K562 (cell line): ENCODE measurements around the gene ZFP37. TPM values are rescaled to one million over a fixed set of nuclear protein-coding genes. Genes with fewer than 3 reads are reported as not detected.
"Not testable (repeated sequence)": the region's sequence is repeated elsewhere in the genome, so short reads cannot be mapped to it uniquely, and the experiment has no call there.

Experiments used
- ATAC-seq: fragments of 200-7000 bp; cut with Tn5 transposase; 3 replicates; pipeline ENCODE4 v1.9.1; 2020; ENCODE audit warnings: moderate library complexity
- BruUV-seq: library from RNA; stranded (reverse); fragments of 400-500 nt; replicated peaks from 2 replicates; lab custom pipeline; 2021; lab: Mats Ljungman, UMichigan
- CTCF ChIA-PET: fragments of 300-600 bp; formaldehyde crosslinking; extraction: SDS; loops from one replicate; lab custom pipeline; 2021; ENCODE audit warnings: low intra/inter-chr PET ratio; lab: Yijun Ruan, JAX
- POLR2A ChIA-PET: fragments of 300-600, 350-650 bp; sonication (Branson Sonifier 250); formaldehyde crosslinking; extraction: SDS; loops from one replicate; lab custom pipeline; 2021; ENCODE audit warnings: antibody characterized with exemption, inconsistent platforms; lab: Yijun Ruan, JAX
- DNase-seq, 4 experiments: peaks; one replicate each; pipeline versions ENCODE4 v3.0.0 to v3.0.0-alpha.2; 2011 to 2018; ENCODE audit warnings: low spot score in 3 of 4, mixed read lengths in 3 of 4; ENCODE audit errors: extremely low read depth in 1 of 4
- FAIRE-seq: peaks from 2 replicates; lab custom pipeline; 2011; peaks lifted over from hg19 to GRCh38; lab: Jason Lieb, UNC
- H2AFZ ChIP-seq: 2 replicates; pipeline ENCODE4 v1.6.0; 2011; ENCODE audit warnings: low read depth, low read length, control low read depth, inconsistent platforms
- H3K27ac ChIP-seq: fragments of 200-600 bp; 3 replicates; pipeline ENCODE4 v1.8.0; 2011; ENCODE audit warnings: low read depth, mild to moderate bottlenecking, control low read depth, inconsistent platforms, low read length, moderate library complexity, mixed read lengths; ENCODE audit errors: extremely low read depth
- H3K27me3 ChIP-seq, 2 experiments: fragments of 300-600 bp in 1 of 2; 2 replicates in 1 of 2; 3 replicates in 1 of 2; pipeline versions ENCODE4 v1.6.0 to v1.8.0; 2011; ENCODE audit warnings: inconsistent platforms in 2 of 2, low read length in 2 of 2, mild to moderate bottlenecking in 1 of 2, mixed read lengths in 1 of 2, moderate library complexity in 1 of 2; ENCODE audit not compliant: control insufficient read depth in 2 of 2, insufficient read depth in 2 of 2
- H3K36me3 ChIP-seq: fragments of 300-600 bp; 3 replicates; pipeline ENCODE4 v1.8.0; 2011; ENCODE audit warnings: mild to moderate bottlenecking, low read length, inconsistent platforms; ENCODE audit not compliant: control insufficient read depth, insufficient read depth
- H3K4me1 ChIP-seq, 2 experiments: fragments of 200-600 bp in 1 of 2; replicated peaks in 1 of 2; 2 replicates in 1 of 2; 3 replicates in 1 of 2; pipeline versions ENCODE4 v1.5.1 to v1.8.0; 2011; ENCODE audit warnings: inconsistent platforms in 2 of 2, low read length in 2 of 2, mild to moderate bottlenecking in 1 of 2, mixed read lengths in 1 of 2, moderate library complexity in 1 of 2; ENCODE audit not compliant: control insufficient read depth in 2 of 2, insufficient read depth in 2 of 2
- H3K4me2 ChIP-seq: 2 replicates; pipeline ENCODE4 v1.6.1; 2011; ENCODE audit warnings: low read length, control low read depth, inconsistent platforms, mixed read lengths; ENCODE audit not compliant: insufficient read depth
- H3K4me3 ChIP-seq: fragments of 200-600 bp; sonication (generic), shearing (Covaris generic); 2 replicates; pipeline ENCODE4 v1.5.1; 2016; ENCODE audit warnings: control low read depth, inconsistent platforms
- H3K79me2 ChIP-seq: fragments of 200-600 bp; 3 replicates; pipeline ENCODE4 v1.8.0; 2011; ENCODE audit warnings: low read length, inconsistent platforms; ENCODE audit not compliant: control insufficient read depth, insufficient read depth
- H3K9ac ChIP-seq, 2 experiments: 2 replicates each; pipeline versions ENCODE4 v1.6.0 to v1.6.1; 2011; ENCODE audit warnings: low read depth in 2 of 2, low read length in 2 of 2, control low read depth in 1 of 2, inconsistent platforms in 1 of 2, mild to moderate bottlenecking in 1 of 2, mixed read lengths in 1 of 2; ENCODE audit not compliant: insufficient read depth in 1 of 2
- H3K9me1 ChIP-seq: one replicate; pipeline ENCODE4 v1.6.0; 2011; ENCODE audit warnings: inconsistent platforms, mild to moderate bottlenecking, low read length, moderate library complexity; ENCODE audit not compliant: control insufficient read depth, insufficient read depth
- H3K9me3 ChIP-seq: replicated peaks from 2 replicates; pipeline ENCODE4 v1.5.1; 2011; ENCODE audit warnings: low read depth, low read length, inconsistent platforms; ENCODE audit not compliant: control insufficient read depth, insufficient read depth
- H4K20me1 ChIP-seq: replicated peaks from 2 replicates; pipeline ENCODE4 v1.6.1; 2011; ENCODE audit warnings: low read length, inconsistent platforms, mixed read lengths; ENCODE audit not compliant: control insufficient read depth, insufficient read depth
- WGBS: fragments of 100-300 bp; shearing (Covaris generic); methylation state at CpG from one replicate; pipeline ENCODE4 v1.1.6; 2016; ENCODE audit warnings: low coverage, mixed read lengths; ENCODE audit not compliant: insufficient coverage; ENCODE audit errors: missing lambda C conversion rate; 5-methylcytosine and 5-hydroxymethylcytosine counted together
- in situ Hi-C: fragments of 300-500 bp; cut with MboI; formaldehyde crosslinking; loops from 4 replicates; pipeline ENCODE4 v1.15.0; 2018; ENCODE audit warnings: inconsistent platforms, mixed read lengths
- intact Hi-C: fragments of 100-400 bp; cut with micrococcal nuclease; formaldehyde crosslinking; loops from 2 replicates; pipeline ENCODE4 v1.14.2; 2022
- polyA plus RNA-seq, 8 experiments: library from polyadenylated mRNA; depleted of rRNA in 4 of 8; stranded (reverse) in 5 of 8; unstranded in 3 of 8; fragments of >200 nt; fragmentation: Nextera tagmentation in 2 of 8; fragmentation: Illumina TruSeq in 1 of 8; extraction: Ambion mirVana in 2 of 8; extraction: Trizol in 1 of 8; gene quantifications; 2 replicates each; pipeline versions ENCODE4 v1.2.1 to v1.2.3, GENCODE V29; 2011 to 2014; ENCODE audit warnings: inconsistent platforms in 1 of 8, missing spikeins in 1 of 8
- total RNA-seq, 7 experiments: library from RNA; depleted of rRNA in 6 of 7; stranded (reverse); fragments of >200 nt in 6 of 7; fragmentation: Illumina TruSeq in 2 of 7; extraction: Trizol in 2 of 7; gene quantifications; 2 replicates each; pipeline versions ENCODE4 v1.2.1 to v1.2.3, GENCODE V29; 2011 to 2021; ENCODE audit warnings: low replicate concordance in 1 of 7

Gene ZFP37
- total and polyA plus RNA-seq, 9 of the 15 experiments (the other 6 are each of a cell fraction or from before 2014, with no cell fraction given): 0.03 to 0.33 (median 0.14) TPM; not detected in 1

DNA sequence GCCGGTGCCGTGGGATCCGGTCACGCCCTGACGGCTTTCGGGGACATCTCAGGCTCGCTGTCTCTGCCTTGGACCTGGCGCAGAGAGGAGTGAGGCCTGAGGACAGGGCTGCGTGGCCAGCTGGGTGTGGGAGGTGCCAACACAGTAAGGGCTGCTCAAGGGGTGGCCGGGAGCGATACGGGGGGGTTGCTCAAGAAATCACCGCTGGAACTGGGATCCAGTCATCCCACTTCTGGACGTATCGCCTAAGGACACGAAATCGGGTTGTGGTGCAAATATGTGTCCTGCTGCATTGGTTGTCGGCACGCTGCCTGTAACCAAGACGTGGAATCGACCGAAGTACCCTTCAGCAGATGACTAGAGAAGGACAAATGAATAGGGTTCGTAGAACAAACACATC lies 33.4 kb upstream of the ZFP37 start:
- H3K36me3 ChIP-seq, CTCF ChIA-PET, H3K4me3 ChIP-seq, ATAC-seq, H3K9me3 ChIP-seq, H3K27ac ChIP-seq, H3K9ac ChIP-seq, BruUV-seq, DNase-seq, FAIRE-seq, H2AFZ ChIP-seq, in situ Hi-C loops, H3K79me2 ChIP-seq, H3K4me1 ChIP-seq, POLR2A ChIA-PET, H3K4me2 ChIP-seq, H4K20me1 ChIP-seq, H3K9me1 ChIP-seq: not testable (repeated sequence)
- 4% methylated on average over 14 of the region's 23 CpGs for WGBS
- peaks cover 5 to 14% of the 10 kb centered on the region in 2 experiments; a peak in 3 of 5 replicates for H3K27me3 ChIP-seq
- intact Hi-C loops: loop anchor here (10.0 kb wide), 1 partner anchor 165 kb away; no protein-coding TSS in a partner anchor

DNA sequence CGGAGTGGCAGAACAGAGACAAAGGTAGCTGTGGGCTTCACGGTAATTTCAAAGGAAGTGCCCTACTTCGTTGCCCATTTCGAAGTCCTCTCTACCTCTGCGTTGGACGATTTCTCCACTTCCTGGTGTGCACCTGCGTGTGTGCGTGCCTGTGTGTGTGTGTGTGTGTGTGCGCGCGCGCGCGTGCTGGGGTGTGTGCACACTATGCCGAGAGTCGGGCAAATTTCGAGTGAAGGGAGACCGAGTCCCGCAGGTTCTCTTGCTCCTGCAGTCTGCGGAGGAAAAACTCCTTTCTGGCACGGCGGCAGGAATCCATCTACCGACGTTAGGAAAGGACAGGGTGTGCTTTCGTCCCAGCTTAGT lies 32.6 kb upstream of the ZFP37 start:
- POLR2A ChIA-PET, BruUV-seq: not testable (repeated sequence)

DNA sequence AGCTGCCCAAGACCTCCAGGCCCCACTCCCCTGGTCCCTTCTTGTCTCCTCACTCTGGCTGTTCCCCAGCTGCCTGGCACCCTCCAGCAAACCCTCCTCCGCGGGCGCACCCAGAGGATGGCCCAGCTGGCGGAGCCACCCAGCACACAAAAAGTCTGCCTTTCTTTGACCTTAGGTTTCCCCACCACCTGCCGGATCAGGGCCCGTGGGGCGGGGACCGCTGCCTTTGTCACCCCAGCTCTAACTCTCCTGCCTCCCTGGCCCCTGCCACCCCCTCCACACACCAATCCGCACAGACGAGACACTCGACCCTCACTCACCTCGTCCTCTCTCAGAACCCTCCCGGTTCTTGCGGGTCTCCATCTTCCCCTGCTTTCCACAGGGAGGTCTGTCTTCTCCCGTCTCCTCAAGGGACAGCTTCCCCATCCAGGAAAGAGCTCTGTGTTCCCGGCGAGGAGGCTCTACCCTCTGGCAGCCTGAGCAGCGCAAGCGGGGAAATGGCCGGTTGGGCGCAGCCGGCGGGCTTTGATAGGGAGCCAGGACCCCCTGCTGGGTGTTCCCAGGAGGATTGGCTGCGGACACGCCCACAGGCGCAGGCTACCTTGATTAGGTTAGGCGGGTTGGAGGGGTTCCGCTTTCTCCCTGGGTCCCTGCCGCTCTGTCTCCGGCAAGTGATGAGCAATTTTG lies 32.1 kb upstream of the ZFP37 start:
- BruUV-seq, H3K9ac ChIP-seq, H3K9me1 ChIP-seq, H3K4me1 ChIP-seq, H3K79me2 ChIP-seq, H3K9me3 ChIP-seq, FAIRE-seq, in situ Hi-C loops, CTCF ChIA-PET, intact Hi-C loops, H3K4me2 ChIP-seq, H3K36me3 ChIP-seq, H3K4me3 ChIP-seq, H3K27ac ChIP-seq, ATAC-seq, DNase-seq, POLR2A ChIA-PET, H2AFZ ChIP-seq, H4K20me1 ChIP-seq: not testable (repeated sequence)
- H3K27me3 ChIP-seq: peaks cover 5 to 14% of the 10 kb centered on the region in 2 experiments; a peak in 3 of 5 replicates
- WGBS: 7% methylated on average over 14 of the region's 30 CpGs

More for the DNA sequence above, 32.6 kb upstream of the ZFP37 start:
- H3K4me3 ChIP-seq, H3K36me3 ChIP-seq, CTCF ChIA-PET, intact Hi-C loops, H3K9ac ChIP-seq, H4K20me1 ChIP-seq, ATAC-seq, FAIRE-seq, H3K4me2 ChIP-seq, H3K9me3 ChIP-seq, H3K27ac ChIP-seq, H3K79me2 ChIP-seq, H3K4me1 ChIP-seq, H2AFZ ChIP-seq, in situ Hi-C loops, H3K9me1 ChIP-seq, DNase-seq: not testable (repeated sequence)
- H3K27me3 ChIP-seq: peaks cover 5 to 14% of the 10 kb centered on the region in 2 experiments; a peak in 3 of 5 replicates
- no CpG with 5 or more reads among the region's 25 CpGs for WGBS

DNA sequence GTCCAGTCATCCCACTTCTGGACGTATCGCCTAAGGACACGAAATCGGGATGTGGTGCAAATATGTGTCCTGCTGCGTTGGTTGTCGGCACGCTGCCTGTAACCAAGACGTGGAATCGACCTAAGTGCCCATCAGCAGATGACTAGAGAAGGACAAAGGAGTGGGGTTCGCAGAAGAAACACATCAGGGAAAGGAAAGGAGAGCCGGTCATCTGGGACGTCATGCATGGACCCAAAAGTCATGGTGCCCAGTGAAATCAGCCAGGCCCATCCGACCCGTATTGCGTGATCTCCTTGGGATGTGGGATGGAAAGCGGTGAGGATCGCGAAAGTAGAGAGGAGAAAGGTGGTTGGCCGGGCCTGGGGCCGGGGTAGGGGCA lies 6.4 kb upstream of the ZFP37 start:
- H3K4me1 ChIP-seq, H3K4me2 ChIP-seq, H3K4me3 ChIP-seq, H3K27ac ChIP-seq, CTCF ChIA-PET, POLR2A ChIA-PET, H2AFZ ChIP-seq, intact Hi-C loops, DNase-seq, H3K9ac ChIP-seq, ATAC-seq, FAIRE-seq, H3K27me3 ChIP-seq, H3K9me1 ChIP-seq, in situ Hi-C loops, H3K36me3 ChIP-seq, H3K9me3 ChIP-seq, H4K20me1 ChIP-seq, BruUV-seq, H3K79me2 ChIP-seq: not testable (repeated sequence)
- under 1% methylated on average over 10 of the region's 20 CpGs for WGBS
